GM19438 (cell line): ENCODE results near the gene PRKD3.

Experiments used
- ATAC-seq: cut with Tn5 transposase; IDR thresholded peaks from one replicate; pipeline ENCODE4 v1.9.1; 2021; ENCODE audit warnings: low read depth; ENCODE audit not compliant: unreplicated experiment

The PRKD3 gene

DNA sequence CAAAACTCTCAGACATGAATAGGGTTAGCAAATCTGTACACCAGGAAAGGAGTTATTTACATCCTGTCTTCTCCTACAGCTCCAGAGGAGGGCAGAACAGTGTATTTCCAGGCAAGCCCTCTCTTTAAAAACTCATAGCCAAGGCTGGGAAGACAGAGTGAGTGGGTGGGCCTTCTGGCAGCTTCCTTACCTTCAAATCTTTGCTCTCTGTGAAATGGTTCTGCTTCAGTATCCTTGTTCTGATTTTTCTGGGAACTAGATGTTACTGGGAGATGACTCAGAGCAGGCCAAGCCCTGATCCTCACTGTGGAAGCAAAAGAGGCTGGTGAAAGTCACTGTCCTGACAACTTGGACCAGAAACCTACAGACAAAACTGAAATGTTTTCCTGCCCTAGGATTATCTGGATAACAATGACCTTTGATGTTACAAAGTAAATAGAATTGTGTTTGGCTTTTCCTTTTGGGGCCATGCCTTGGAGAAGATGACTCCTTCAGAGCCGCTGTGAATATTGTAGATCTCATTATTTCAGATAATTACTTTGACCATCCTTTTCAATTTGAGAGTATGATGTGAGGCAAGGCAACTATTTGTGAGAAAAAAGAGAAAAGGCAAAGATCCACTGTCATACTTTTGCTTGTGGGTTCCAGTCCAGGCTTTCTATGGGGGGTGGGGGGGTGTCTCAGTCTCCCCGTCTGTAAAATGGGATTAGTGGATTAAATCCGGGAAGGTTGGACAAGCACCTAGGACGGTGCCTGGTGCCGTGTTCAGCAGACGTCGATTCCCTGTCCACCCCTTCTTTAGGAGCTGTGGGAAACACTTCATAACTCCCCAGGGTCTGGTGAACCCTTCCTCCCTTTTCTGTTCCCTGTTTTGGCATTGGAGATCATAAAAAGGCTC lies 19.2 kb upstream of the PRKD3 start:
- no peak for ATAC-seq

DNA sequence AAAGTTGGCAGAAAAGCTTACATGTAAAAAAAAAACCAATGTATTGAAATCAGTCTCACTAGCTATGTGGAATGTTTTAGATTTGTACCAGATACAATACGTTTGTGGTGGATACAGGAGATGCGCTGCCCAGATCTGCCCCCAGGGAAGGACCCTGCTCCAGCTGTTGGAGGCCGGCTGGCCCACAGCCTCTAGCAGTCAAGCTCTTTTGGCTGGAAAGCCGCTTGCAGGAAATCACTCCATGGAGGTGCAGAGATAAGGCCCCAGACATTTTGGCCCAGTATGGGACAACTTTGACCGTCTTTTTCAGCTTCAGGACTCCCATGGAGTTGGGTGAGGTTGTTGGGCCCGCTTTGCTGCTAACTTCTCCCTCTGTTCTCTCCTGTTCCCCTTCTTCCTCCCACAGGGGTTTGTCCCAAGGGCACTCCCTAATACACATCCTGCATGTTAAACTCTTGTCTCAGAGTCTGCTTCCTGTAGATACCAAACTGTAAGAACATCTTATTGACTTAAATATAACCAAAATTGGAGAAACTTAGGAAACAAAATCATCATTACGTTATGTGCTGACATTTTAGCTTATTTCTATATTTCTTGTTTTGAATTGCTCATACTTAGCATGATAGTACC lies 18.1 kb upstream of the PRKD3 start:
- ATAC-seq: no peak

DNA sequence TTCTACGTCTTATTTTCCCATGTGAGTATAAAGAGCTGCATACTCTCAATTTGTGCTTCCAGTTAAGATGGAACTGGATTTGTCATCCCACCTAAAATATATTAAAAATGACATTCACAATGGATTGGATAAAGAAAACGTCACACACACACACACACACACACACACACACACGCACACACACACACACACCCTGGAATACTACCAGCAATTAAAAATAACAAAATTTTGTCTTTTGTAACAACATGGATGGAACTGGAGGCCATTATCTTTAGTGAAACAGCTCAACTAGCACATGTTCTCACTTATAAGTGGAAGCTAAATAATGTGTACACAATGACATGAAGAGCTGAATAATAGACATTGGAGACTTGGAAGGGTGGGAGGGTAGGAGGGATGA lies 16.0 kb upstream of the PRKD3 start:
- no peak for ATAC-seq

DNA sequence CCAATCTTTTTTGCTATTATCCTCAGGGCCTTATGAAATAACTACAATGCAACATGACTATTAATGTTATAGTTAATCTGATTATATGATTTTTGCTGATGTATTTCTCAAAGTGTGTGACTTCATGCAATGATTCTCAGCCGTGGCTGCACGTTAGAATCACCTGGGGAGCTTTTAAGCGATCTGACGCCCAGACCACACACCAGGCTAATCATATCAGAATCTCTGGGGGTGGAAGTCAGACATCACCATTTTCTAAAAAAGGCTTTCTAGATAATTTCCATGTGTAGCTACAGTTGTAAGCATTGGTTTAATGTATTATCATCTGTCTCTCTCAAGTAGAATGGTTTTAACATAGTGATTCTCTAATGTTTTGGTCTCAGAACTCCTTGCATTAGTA lies 14.3 kb upstream of the PRKD3 start:
- ATAC-seq: no peak

- ATAC-seq: no peak
Observed at GRCh38 chr2:37337620-37338280, 13.1 kb upstream of the PRKD3 start.

DNA sequence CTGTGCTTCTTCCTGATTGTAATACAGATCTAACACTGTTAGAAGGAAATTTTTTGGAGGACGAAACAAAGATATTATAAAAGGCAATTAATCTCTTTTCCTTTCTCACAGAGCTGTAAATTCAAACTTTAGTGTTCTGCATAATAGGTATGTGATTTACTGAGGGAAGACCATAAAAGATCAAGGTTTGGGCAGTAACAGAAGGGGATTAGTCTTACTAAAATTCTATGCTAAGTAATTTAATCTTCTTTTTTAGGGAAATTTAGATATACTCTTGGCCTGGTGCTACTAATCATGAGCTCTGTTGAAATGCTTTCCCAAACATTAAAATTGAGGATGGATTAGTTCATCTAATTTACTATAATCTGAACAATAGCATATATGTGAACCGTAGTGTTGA lies 11.0 kb upstream of the PRKD3 start:
- no peak for ATAC-seq

DNA sequence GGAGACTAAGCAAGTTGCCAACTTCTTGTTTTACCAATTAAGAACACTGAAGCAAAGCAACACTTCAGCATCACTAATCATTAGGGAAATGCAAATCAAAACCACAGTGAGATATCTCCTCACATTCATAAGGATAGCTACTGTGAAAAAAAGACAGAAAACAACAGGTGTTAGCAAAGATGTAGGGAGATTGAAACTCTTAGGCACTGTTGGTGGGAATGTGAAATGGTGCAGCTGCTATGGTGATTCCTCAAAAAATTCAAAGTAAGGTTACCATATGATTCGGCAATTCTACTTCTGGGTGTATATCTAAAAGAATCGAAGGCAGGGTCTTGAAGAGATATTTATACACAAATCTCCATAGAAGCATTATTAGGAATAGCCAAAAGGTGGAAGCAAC lies 8.6 kb upstream of the PRKD3 start:
- ATAC-seq: no peak

DNA sequence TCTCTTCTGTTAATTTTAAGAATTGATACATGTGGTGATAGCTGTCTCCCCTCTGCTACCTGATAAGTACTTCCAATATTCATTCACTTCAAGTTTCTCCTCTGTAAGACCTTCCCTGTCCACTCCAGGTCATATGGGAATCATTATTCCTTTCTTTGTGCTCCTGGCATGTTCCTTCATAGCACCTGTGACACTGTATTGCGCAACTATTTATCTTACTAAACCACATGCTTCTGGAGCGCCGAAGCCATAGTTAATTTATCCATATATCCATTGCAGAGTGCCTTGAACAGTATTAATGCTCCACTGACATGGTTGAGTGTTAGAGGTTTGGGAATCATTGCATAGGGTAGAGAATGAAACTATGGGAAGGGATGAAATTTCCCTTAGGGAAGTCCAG lies 7.9 kb upstream of the PRKD3 start:
- no peak for ATAC-seq

DNA sequence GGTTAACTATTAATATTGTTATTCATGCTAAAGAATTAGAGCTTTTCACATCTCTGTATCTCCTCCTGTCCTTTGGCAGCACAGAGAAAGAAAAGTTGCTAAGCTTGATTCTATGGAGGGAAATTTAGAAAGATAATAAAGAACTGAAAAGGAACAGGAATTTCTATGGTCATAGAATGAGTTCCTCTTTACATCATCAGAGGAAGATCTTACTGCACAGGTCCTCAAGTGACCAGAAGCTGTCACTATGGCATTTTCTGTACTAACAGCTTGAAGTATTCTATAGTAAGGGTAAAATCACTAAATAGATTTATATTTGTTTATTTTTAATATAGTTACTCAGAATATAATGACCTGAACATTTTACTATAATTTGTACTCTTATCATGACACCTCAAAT lies 6.0 kb upstream of the PRKD3 start:
- no peak for ATAC-seq

- ATAC-seq: no peak
Observed at GRCh38 chr2:37326866-37327634, 2.4 kb upstream of the PRKD3 start.

GRCh38 chr2:37326285-37326684 lies 1.7 kb upstream of the PRKD3 start:
- ATAC-seq: no peak

- ATAC-seq: no peak
Observed at GRCh38 chr2:37325625-37326071, 1.0 kb upstream of the PRKD3 start.

GRCh38 chr2:37324536-37324785 lies 172 bp downstream of the PRKD3 start:
- ATAC-seq: no peak

GRCh38 chr2:37323781-37324535 lies 675 bp downstream of the PRKD3 start:
- peak; percentile 30 for ATAC-seq

GRCh38 chr2:37323176-37323780 lies 1.4 kb downstream of the PRKD3 start:
- ATAC-seq: no peak

- ATAC-seq: no peak
Observed at GRCh38 chr2:37322368-37322767, 2.3 kb downstream of the PRKD3 start.

- no peak for ATAC-seq
Observed at GRCh38 chr2:37321029-37321682, 3.5 kb downstream of the PRKD3 start.

- no peak for ATAC-seq
Observed at GRCh38 chr2:37319754-37320609, 4.7 kb downstream of the PRKD3 start.

- ATAC-seq: peak; percentile 67
Observed at GRCh38 chr2:37318401-37318800, 6.2 kb downstream of the PRKD3 start.
